Lung microvascular endothelial cell (primary cell): ENCODE measurements around the gene ANAPC2. TPM values are rescaled to one million over a fixed set of nuclear protein-coding genes. Genes with fewer than 3 reads are reported as not detected.

ENCODE experiments used
- DNase-seq, 2 donors: peaks; one replicate each; pipeline versions ENCODE4 v3.0.0 to v3.0.0-alpha.2; 2010; ENCODE audit warnings: low read depth in 2 of 2
- total RNA-seq: library from RNA; depleted of rRNA; stranded (reverse); fragments of >200 nt; gene quantifications from 2 replicates; pipeline ENCODE4 v1.2.1, GENCODE V29; 2014

ANAPC2 gene
- total RNA-seq, 1 donor from 2014 or later: 16.9 TPM

DNA sequence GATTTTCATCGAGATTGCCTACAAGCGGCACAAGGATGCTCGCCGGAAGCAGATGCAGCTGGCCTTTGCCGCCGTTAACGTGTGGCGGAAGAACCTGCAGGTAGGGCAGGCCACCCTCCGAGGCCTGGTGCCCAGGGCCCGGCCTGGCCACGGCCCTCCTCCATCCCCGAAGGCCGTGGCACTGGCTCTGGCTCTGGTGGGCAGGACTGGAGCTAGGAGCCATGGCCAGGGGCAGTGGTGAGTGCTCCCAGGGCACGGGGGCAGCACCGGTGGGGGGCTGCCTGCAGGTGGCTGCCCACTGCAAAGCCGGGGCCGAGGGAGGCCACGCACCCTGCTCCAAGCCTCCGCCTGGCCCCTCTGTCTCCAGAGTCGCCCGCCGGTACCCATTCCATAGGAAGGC is 24.6 kb downstream of the ANAPC2 start:
- DNase-seq: no peak

DNA sequence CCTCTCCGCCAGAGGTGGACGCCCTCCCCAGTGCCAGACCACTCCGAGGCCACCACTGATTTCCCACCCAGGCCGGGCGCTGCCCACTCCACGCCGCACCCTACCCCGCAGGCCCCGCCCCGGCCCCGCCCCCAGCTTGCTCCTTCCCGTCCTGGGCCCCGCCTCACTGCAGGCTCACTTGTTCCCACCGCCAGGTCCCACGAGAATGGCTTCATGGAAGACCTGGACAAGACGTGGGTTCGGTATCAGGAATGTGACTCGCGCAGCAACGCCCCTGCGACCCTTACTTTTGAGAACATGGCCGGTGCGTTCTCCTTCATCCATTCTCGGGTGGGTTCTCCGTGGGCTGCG is 25.0 kb downstream of the ANAPC2 start:
- DNase-seq: peak in 1 of 2 donors; percentile 21

DNA sequence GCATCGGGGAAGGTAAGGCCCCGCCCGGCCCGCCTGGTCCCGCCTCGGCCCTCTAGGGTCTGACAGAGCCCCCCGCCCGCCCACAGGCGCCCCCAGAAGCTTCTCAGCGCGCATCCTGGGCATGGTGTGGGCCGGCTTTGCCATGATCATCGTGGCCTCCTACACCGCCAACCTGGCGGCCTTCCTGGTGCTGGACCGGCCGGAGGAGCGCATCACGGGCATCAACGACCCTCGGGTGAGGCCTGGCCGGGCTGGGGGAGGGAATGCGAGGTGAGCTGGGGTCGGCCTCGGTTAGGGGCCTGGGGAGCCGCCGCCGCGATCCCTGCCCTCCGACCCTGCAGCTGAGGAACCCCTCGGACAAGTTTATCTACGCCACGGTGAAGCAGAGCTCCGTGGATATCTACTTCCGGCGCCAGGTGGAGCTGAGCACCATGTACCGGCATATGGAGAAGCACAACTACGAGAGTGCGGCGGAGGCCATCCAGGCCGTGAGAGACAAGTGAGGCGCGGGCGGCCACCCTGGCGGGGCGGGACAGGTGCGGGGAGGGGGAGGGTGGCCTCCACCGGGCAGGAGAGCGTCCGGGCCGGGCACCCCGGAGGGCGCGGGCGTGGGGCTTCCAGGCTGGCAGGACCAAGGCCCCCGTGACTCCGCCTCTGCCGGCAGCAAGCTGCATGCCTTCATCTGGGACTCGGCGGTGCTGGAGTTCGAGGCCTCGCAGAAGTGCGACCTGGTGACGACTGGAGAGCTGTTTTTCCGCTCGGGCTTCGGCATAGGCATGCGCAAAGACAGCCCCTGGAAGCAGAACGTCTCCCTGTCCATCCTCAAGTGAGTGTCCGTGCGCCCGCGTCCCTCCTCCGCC is 25.6 kb downstream of the ANAPC2 start:
- DNase-seq: peak in 1 of 2 donors; percentile 21

- no peak for DNase-seq
Measured at GRCh38 chr9:137161558-137162486, 26.5 kb downstream of the ANAPC2 start.

- no peak for DNase-seq
Measured at GRCh38 chr9:137160716-137161557, 27.4 kb downstream of the ANAPC2 start.

DNA sequence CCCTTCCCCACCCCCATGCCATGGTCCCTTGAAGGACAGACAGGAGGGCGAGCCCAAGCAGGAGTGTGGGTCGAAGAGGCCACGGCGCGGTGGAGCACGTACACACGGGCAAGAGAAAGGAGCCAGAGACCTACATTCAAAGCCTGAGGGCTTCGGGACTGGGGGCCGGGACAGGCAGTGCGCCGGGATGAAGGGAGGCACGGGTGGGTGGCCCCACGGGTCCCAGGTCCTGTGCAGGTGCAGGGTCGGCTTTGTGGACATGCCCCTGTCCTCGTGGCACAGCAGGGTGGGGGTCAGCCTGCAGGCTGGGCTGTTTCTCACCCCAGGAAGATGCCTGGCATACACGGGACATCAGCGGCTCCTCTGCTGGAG is 28.3 kb downstream of the ANAPC2 start:
- DNase-seq: no peak

- DNase-seq: no peak
Measured at GRCh38 chr9:137159105-137160053, 29.0 kb downstream of the ANAPC2 start.

- no peak for DNase-seq
Measured at GRCh38 chr9:137158625-137159024, 29.7 kb downstream of the ANAPC2 start.

- DNase-seq: no peak
Measured at GRCh38 chr9:137157618-137158415, 30.5 kb downstream of the ANAPC2 start.

DNA sequence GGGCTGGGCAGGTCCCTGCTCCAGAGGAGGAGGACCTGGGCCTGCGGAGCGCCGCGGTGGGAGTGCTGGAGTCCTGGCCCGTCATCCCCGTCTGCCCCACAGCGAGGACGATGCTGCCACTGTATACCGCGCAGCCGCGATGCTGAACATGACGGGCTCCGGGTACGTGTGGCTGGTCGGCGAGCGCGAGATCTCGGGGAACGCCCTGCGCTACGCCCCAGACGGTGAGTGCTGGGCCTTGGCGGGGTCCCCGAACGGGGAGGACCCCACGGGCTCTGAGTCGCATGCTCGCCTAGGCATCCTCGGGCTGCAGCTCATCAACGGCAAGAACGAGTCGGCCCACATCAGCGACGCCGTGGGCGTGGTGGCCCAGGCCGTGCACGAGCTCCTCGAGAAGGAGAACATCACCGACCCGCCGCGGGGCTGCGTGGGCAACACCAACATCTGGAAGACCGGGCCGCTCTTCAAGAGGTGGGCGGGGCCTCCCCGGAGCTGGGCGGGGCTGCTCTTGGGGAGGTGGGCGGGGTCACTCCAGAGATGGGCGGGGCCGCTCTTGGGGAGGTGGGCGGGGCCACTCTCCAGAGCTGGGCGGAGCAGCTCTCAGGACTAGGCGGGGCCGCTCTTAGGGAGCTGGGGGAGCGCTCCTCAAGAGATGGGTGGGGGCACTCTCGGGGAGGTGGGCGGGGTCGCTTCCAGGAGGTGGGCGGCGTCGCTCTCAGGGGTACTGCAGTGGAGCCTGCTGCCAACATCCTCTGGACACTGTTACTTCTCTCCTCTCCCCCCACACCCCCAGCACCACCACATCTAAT is 31.6 kb downstream of the ANAPC2 start:
- peak; percentile 43 to 53 for DNase-seq

DNA sequence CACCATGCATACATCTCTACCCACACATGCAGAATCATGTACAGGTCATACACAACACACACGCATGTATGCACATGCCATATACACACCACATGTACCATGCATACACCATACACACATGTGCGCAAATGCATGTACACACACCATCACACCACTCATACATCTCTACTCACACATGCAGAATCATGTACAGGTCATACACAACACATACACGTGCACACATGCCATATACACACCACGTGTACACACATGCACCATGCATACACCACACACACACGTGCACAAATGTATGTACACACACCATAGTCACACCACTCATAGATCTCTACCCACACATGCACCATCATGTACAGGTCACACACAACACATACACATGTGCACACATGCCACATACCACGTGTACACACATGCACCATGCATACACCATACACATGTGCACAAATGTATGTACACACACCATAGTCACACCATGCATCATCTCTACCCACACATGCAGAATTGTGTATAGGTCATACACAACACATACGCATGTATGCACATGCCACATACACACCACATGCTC is 35.4 kb downstream of the ANAPC2 start:
- no peak for DNase-seq

DNA sequence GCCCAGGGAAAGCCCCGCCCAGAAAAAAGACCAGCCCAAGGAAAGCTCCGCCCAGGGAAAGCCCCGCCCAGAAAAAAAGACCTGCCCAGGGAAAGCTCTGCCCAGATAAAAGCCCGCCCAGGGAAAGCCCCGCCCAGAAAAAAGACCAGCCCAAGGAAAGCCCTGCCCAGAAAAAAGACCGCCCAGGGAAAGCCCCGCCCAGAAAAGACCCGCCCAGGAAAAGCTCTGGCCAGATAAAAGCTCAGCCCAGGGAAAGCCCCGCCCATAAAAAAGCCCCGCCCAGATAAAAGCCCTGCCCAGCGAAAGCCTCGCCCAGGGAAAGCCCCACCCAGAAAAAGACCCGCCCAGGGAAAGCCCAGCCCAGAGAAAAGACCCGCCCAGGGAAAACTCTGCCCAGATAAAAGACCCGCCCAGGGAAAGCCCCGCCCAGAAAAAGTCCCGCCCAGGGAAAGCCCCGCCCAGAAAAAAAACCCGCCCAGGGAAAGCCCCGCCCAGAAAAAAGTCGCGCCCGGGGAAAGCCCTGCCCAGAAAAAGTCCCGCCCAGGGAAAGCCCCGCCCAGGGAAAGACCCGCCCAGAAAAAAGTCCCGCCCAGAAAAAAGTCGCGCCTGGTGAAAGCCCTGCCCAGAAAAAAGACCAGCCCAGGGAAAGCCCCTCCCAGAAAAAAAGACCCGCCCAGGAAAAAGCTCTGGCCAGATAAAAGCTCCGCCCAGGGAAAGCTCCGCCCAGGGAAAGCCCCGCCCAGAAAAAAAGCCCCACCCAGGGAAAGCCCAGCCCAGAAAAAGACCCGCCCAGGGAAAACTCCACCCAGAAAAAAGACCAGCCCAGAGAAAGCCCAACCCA is 37.5 kb downstream of the ANAPC2 start:
- DNase-seq: peak; percentile 69 to 83

GRCh38 chr9:137149942-137150616 is 38.3 kb downstream of the ANAPC2 start:
- DNase-seq: no peak

- no peak for DNase-seq
Measured at GRCh38 chr9:137149363-137149762, 39.0 kb downstream of the ANAPC2 start.

GRCh38 chr9:137148661-137149060 is 39.7 kb downstream of the ANAPC2 start:
- DNase-seq: no peak

DNA sequence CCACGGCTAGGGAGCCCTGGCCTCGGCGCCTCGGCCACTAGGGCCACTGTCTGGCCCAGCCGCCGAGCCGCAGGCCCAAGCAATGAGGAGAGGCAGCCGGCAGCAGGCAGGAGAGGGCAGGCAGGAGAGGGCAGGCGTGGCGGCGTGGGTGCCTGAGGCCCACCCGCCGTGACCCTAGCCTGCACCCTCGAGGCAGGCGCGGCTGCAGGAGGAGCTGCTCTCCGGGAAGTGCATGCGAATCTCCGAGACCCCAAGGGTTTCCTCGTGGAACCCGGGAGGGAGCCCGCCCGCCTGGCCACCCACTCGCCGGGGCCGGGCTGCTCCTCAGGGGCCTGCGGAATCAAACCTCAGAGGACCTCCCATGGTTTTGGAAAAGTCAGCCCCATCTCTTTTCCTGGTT is 40.1 kb downstream of the ANAPC2 start:
- DNase-seq: no peak

- DNase-seq: no peak
Measured at GRCh38 chr9:137147793-137148160, 40.6 kb downstream of the ANAPC2 start.
